Nephron (organoid): Measurements from ENCODE around the gene LRTM2.

ENCODE experiments used
- H3K27ac Mint-ChIP-seq, 3 experiments: 2 replicates each; pipeline ENCODE4 v1.8.0; 2020; ENCODE audit warnings: mixed read lengths in 3 of 3, mild to moderate bottlenecking in 2 of 3, moderate library complexity in 1 of 3
- H3K27me3 Mint-ChIP-seq: 2 replicates; pipeline ENCODE4 v1.8.0; 2021; ENCODE audit warnings: low read depth, mild to moderate bottlenecking, moderate library complexity, mixed read lengths
- H3K36me3 Mint-ChIP-seq: 2 replicates; pipeline ENCODE4 v1.8.0; 2020; ENCODE audit warnings: low read depth, mixed read lengths
- H3K4me1 Mint-ChIP-seq: 2 replicates; pipeline ENCODE4 v1.8.0; 2020; ENCODE audit warnings: mixed read lengths
- H3K4me3 Mint-ChIP-seq, 3 experiments: 2 replicates each; pipeline ENCODE4 v1.8.0; 2020; ENCODE audit warnings: mild to moderate bottlenecking in 3 of 3, mixed read lengths in 3 of 3, moderate library complexity in 2 of 3
- H3K9me3 Mint-ChIP-seq: 2 replicates; pipeline ENCODE4 v1.8.0; 2020; ENCODE audit warnings: mixed read lengths
- CTCF ChIP-seq, 3 experiments: fragments of 200-600 bp; sonication (generic); IDR thresholded peaks; one replicate each; pipeline ENCODE4 v1.5.0; 2021; ENCODE audit warnings: antibody characterized with exemption in 3 of 3; ENCODE audit not compliant: unreplicated experiment in 3 of 3

LRTM2 gene

GRCh38 chr12:1882405-1882804 lies 62.0 kb downstream of the LRTM2 start:
- no peak overlapping the region for H3K27ac Mint-ChIP-seq
- H3K27me3 Mint-ChIP-seq, result peaks cover 8% of the 10 kb centered on the region
- H3K9me3 Mint-ChIP-seq, result peaks cover under 1% of the 10 kb centered on the region
- H3K4me1 Mint-ChIP-seq, result no peaks in the 10 kb centered on the region
- no peaks in the 10 kb centered on the region for H3K36me3 Mint-ChIP-seq
- no peak for TF ChIP-seq CTCF (IDR thresholded peaks at IDR 0.05; ENCODE audit: unreplicated experiment in 3 of 3)
- H3K4me3 Mint-ChIP-seq, result no peak overlapping the region

- Mint-ChIP-seq H3K36me3 (no peaks in the 10 kb centered on the region), H3K9me3 (peaks cover 6% of the 10 kb centered on the region), H3K4me1 (no peaks in the 10 kb centered on the region), H3K27ac (no peak overlapping the region), H3K4me3 (no peak overlapping the region), H3K27me3 (peaks cover 13% of the 10 kb centered on the region)
- no peak for TF ChIP-seq CTCF (IDR thresholded peaks at IDR 0.05; ENCODE audit: unreplicated experiment in 3 of 3)
These were observed 62.6 kb downstream of the LRTM2 start for GRCh38 chr12:1882850-1883470.

GRCh38 chr12:1883513-1883912 lies 63.1 kb downstream of the LRTM2 start:
- H3K4me3 Mint-ChIP-seq, result no peak overlapping the region
- H3K4me1 Mint-ChIP-seq, result no peaks in the 10 kb centered on the region
- H3K36me3 Mint-ChIP-seq, result no peaks in the 10 kb centered on the region
- peaks cover 11% of the 10 kb centered on the region for H3K9me3 Mint-ChIP-seq
- H3K27me3 Mint-ChIP-seq, result peaks cover 13% of the 10 kb centered on the region
- TF ChIP-seq CTCF (IDR thresholded peaks at IDR 0.05; ENCODE audit: unreplicated experiment in 3 of 3), result no peak
- H3K27ac Mint-ChIP-seq, result no peak overlapping the region

- peaks cover 19% of the 10 kb centered on the region for H3K9me3 Mint-ChIP-seq
- H3K27me3 Mint-ChIP-seq, result peaks cover 13% of the 10 kb centered on the region
- no peak overlapping the region for H3K27ac Mint-ChIP-seq
- H3K4me1 Mint-ChIP-seq, result no peaks in the 10 kb centered on the region
- H3K4me3 Mint-ChIP-seq, result no peak overlapping the region
- TF ChIP-seq CTCF (IDR thresholded peaks at IDR 0.05; ENCODE audit: unreplicated experiment in 3 of 3), result no peak
- no peaks in the 10 kb centered on the region for H3K36me3 Mint-ChIP-seq
These were observed 64.3 kb downstream of the LRTM2 start for GRCh38 chr12:1884651-1885050.

GRCh38 chr12:1885082-1885596 lies 64.8 kb downstream of the LRTM2 start:
- no peaks in the 10 kb centered on the region for H3K4me1 Mint-ChIP-seq

More at GRCh38 chr12:1885082-1885596, 64.8 kb downstream of the LRTM2 start:
- H3K27ac Mint-ChIP-seq, result no peak overlapping the region
- H3K4me3 Mint-ChIP-seq, result no peak overlapping the region
- peaks cover 21% of the 10 kb centered on the region for H3K9me3 Mint-ChIP-seq
- TF ChIP-seq CTCF (IDR thresholded peaks at IDR 0.05; ENCODE audit: unreplicated experiment in 3 of 3), result no peak
- peaks cover 13% of the 10 kb centered on the region for H3K27me3 Mint-ChIP-seq
- no peaks in the 10 kb centered on the region for H3K36me3 Mint-ChIP-seq
